Activated naive CD4-positive, alpha-beta T cell treated with anti-CD3 and anti-CD28 coated beads, Interleukin-2, amount 50 U/mL, for 72 hours (primary cell): Measurements from ENCODE around the gene NPPB. TPM values are rescaled to one million over a fixed set of nuclear protein-coding genes. Genes with fewer than 3 reads are reported as not detected.
A peak's percentile ranks its signal among the peaks of the same experiment; 100 is the strongest.

Experiments
- ATAC-seq, 2 donors: fragments of 150-1000 bp; cut with Tn5 transposase; 2 replicates each; pipeline ENCODE4 v1.10.0; 2021; ENCODE audit warnings: mild to moderate bottlenecking in 2 of 2, moderate library complexity in 2 of 2
- DNase-seq, 2 donors: peaks; one replicate each; pipeline ENCODE4 v3.0.0; 2021 to 2022; ENCODE audit warnings: low spot score in 2 of 2
- H3K27ac Mint-ChIP-seq, 2 donors: one replicate each; pipeline ENCODE4 v1.8.0; 2022; ENCODE audit warnings: mild to moderate bottlenecking in 2 of 2, mixed read lengths in 2 of 2
- H3K36me3 Mint-ChIP-seq, 2 donors: one replicate each; pipeline ENCODE4 v1.8.0; 2022; ENCODE audit warnings: mixed read lengths in 2 of 2
- H3K9me3 Mint-ChIP-seq, 2 donors: one replicate each; pipeline ENCODE4 v1.8.0; 2022; ENCODE audit warnings: mixed read lengths in 2 of 2
- total RNA-seq, 2 donors: library from RNA; stranded (reverse); gene quantifications; one replicate each; pipeline ENCODE4 v1.2.3, GENCODE V29; 2022

Gene NPPB
- total RNA-seq, 2 donors from 2014 or later: not detected

DNA sequence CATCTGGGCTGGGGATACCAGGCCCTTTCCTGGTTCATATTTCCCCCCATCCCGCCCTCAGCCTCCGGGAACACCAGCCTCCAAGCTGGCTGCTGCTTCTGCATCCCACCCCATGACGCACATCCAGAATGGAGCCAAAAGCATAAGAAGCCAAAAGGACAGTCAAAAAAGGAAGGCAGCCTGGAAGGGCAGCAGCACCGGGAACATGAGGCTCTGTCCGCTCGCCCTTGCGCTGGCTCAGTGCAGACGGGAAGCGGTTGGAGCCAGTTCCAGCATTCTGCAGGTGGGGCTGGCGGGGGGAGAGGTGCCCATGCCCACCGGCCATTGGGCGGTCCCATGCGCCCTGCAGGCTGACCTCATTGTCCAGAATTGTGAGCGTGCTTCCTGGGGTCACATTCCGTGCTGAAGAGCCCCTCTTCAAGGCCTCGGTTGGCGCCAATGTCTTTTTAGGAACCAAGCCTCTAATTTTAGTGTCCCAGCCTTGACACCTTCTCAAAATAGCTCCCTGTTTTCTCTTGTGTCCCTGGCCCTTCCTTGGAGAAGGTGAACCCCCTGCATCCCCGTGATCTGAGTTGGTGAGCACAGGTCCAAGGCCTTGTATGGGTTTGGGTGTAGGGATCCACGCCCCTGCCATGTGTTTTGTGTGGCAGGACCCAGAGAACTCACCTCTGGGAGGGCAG lies 28.4 kb upstream of the NPPB start:
- no peak for ATAC-seq
- Mint-ChIP-seq H3K36me3 (no peaks in the 10 kb centered on the region), H3K27ac (no peak overlapping the region), H3K9me3 (no peaks in the 10 kb centered on the region)
- DNase-seq: no peak

GRCh38 chr1:11885916-11886315 lies 27.2 kb upstream of the NPPB start:
- H3K27ac Mint-ChIP-seq: no peak overlapping the region
- no peaks in the 10 kb centered on the region for H3K9me3 Mint-ChIP-seq
- H3K36me3 Mint-ChIP-seq: no peaks in the 10 kb centered on the region
- DNase-seq: no peak
- ATAC-seq: no peak

DNA sequence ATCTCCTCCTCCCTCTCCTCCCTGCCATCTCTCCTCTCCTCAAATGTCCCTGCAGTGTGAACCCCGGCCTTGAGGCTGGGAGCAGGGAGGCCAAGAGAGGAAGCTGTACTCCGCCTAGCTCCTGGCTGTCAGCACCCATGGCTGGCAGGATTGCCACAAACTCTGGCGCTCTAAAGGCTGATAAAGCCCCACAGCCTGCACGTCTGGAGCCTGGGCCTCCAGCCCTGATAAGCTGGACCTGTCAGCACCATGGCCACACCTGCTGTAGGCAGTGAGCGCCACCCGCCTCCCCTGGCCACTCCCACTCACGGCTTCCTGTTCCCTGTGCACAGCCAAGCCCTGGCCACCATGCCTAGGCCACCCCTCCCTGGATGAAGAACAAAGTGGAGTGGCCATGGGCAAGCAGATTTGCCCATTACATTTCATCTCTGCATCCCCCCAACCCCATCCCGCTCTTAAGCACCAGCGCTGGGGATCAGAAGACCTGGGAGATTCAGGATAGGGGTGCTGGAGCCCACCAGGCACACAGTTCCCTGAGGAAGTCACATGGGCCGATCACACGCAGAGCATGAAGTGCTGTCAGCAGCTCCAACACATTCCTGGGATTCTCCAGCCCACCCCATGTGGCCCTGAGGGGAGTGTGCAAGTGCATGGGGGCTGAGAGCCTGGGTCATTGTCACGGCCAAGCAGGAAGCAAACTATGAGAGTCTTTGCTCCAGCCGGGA lies 24.2 kb upstream of the NPPB start:
- Mint-ChIP-seq H3K36me3 (no peaks in the 10 kb centered on the region), H3K27ac (no peak overlapping the region), H3K9me3 (no peaks in the 10 kb centered on the region)
- DNase-seq: no peak
- ATAC-seq: peak in 1 of 2 donors; percentile 38

GRCh38 chr1:11881749-11882441 lies 23.1 kb upstream of the NPPB start:
- no peaks in the 10 kb centered on the region for H3K36me3 Mint-ChIP-seq
- DNase-seq (no peak), ATAC-seq (no peak)
- H3K9me3 Mint-ChIP-seq: no peaks in the 10 kb centered on the region
- H3K27ac Mint-ChIP-seq: no peak overlapping the region

- H3K9me3 Mint-ChIP-seq: no peaks in the 10 kb centered on the region
- H3K27ac Mint-ChIP-seq: no peak overlapping the region
- no peaks in the 10 kb centered on the region for H3K36me3 Mint-ChIP-seq
- DNase-seq (no peak), ATAC-seq (no peak)
Observed at GRCh38 chr1:11880911-11881748, 22.4 kb upstream of the NPPB start.

- DNase-seq (no peak), ATAC-seq (no peak)
- Mint-ChIP-seq H3K36me3 (no peaks in the 10 kb centered on the region), H3K27ac (no peak overlapping the region), H3K9me3 (no peaks in the 10 kb centered on the region)
Observed at GRCh38 chr1:11880181-11880575, 21.4 kb upstream of the NPPB start.

- Mint-ChIP-seq H3K27ac (no peak overlapping the region), H3K36me3 (no peaks in the 10 kb centered on the region), H3K9me3 (no peaks in the 10 kb centered on the region)
- DNase-seq (no peak), ATAC-seq (no peak)
Observed at GRCh38 chr1:11879311-11880180, 20.8 kb upstream of the NPPB start.

DNA sequence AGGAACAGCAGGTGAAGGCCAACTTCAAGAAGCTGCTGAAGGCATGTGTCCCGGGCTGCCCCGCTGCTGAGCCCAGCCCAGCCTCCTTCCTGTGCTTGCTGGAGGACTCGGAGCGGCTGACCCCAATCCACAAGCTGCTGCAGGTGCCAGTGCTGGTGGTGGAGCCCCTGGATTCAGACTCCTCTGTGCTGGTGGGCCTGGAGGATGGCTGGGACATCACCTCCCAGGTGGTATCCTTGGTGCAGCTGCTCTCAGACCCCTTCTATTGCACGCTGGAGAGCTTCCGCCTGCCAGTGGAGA lies 20.1 kb upstream of the NPPB start:
- ATAC-seq (no peak), DNase-seq (no peak)
- H3K27ac Mint-ChIP-seq: no peak overlapping the region
- no peaks in the 10 kb centered on the region for H3K36me3 Mint-ChIP-seq
- H3K9me3 Mint-ChIP-seq: no peaks in the 10 kb centered on the region

DNA sequence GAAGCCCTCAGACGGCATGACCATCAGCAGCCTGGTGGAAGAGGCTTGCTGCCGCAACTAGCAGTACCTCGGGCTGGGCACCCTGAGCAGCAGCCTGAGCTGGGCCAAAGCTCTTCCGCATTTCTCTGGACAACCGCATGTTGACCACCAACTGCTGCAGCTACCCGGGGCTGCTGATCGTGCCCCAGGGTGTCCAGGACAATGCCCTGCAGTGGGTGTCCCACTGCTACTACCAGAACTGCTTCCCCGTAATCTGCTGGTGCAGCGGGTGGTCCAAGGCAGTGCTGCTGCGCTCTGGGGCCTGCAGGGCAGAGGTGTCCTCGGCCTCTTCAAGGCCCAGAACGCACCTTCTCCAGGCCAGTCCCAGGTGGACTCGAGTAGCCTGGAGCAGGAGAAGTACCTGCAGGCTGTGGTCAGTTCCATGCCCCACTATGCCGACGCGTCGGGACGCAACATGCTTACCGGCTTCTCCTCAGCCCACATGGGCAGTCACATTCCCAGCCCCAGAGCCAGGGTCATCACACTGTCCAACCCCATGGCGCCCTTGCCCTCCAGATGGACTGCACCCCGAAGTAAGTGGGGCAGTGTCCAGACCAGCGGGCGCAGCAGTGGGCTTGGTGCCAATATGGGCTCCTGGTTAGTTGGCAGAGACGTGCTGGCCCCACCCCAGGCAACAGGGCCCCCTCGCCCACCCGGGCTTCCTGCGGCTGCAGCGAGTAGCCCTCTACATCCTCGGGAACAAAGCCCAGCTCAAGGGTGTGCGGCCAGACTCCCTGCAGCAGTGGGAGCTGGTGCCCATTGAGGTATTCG lies 19.5 kb upstream of the NPPB start:
- ATAC-seq: no peak
- DNase-seq: no peak
- Mint-ChIP-seq H3K36me3 (no peaks in the 10 kb centered on the region), H3K9me3 (no peaks in the 10 kb centered on the region), H3K27ac (no peak overlapping the region)

- Mint-ChIP-seq H3K27ac (no peak overlapping the region), H3K9me3 (no peaks in the 10 kb centered on the region), H3K36me3 (no peaks in the 10 kb centered on the region)
- no peak for ATAC-seq
- no peak for DNase-seq
Observed at GRCh38 chr1:11877074-11877473, 18.3 kb upstream of the NPPB start.

GRCh38 chr1:11875094-11875493 lies 16.3 kb upstream of the NPPB start:
- ATAC-seq (no peak), DNase-seq (no peak)
- peak overlapping the region in 1 of 2 donors; percentile 20 for H3K27ac Mint-ChIP-seq
- H3K36me3 Mint-ChIP-seq: no peaks in the 10 kb centered on the region
- no peaks in the 10 kb centered on the region for H3K9me3 Mint-ChIP-seq

GRCh38 chr1:11874624-11875023 lies 15.9 kb upstream of the NPPB start:
- Mint-ChIP-seq H3K36me3 (no peaks in the 10 kb centered on the region), H3K27ac (no peak overlapping the region), H3K9me3 (no peaks in the 10 kb centered on the region)
- ATAC-seq: no peak
- DNase-seq: no peak

GRCh38 chr1:11874258-11874562 lies 15.5 kb upstream of the NPPB start:
- Mint-ChIP-seq H3K9me3 (no peaks in the 10 kb centered on the region), H3K36me3 (no peaks in the 10 kb centered on the region), H3K27ac (no peak overlapping the region)
- DNase-seq (no peak), ATAC-seq (no peak)

DNA sequence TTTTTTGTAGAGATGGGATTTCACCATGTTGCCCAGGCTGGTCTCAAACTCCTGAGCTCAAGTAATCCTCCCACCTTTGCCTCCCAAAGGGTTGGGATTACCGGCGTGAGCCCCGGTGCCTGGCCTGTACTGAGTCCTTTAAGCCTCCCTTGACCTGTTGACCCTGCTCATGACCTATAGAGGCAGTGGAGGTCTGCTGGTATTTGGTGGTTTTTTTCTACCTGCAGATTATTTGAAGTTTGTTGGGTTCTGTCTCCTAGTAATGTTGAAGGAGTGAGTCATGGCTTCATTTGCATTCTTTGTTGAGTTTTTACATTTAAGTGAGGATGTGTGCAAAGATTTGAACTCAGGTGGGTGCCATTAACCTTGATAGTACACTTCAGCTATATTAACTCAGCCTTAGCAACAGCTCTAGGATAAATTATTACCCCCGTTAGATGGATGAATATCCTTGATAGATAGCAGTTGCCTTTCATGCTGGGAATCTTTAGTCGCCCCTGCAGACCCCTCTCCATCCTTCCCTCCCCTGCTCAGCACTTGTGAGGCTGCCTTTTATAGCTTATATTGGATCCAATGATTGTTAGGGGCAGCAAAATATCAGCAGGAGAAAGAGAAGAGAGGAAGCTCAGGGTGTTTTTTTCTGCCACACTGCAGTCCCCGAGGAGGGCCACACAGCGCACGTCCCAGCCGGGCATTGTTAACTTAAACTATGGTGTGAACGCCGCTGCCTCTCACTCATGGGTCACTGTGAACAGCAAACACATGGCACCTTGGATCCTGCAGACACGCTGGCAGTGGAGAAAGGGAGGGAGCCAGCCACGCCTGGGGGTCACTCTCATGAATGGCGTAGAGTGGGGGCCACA lies 14.9 kb upstream of the NPPB start:
- no peaks in the 10 kb centered on the region for H3K36me3 Mint-ChIP-seq
- H3K9me3 Mint-ChIP-seq: no peaks in the 10 kb centered on the region
- DNase-seq (no peak), ATAC-seq (no peak)
- H3K27ac Mint-ChIP-seq: no peak overlapping the region

- ATAC-seq: no peak
- no peaks in the 10 kb centered on the region for H3K36me3 Mint-ChIP-seq
- H3K27ac Mint-ChIP-seq: no peak overlapping the region
- no peaks in the 10 kb centered on the region for H3K9me3 Mint-ChIP-seq
- no peak for DNase-seq
Observed at GRCh38 chr1:11872545-11872944, 13.8 kb upstream of the NPPB start.
